Liver (tissue), 9 donors: ENCODE measurements around the gene QKI. TPM values are rescaled to one million over a fixed set of nuclear protein-coding genes. Genes with fewer than 3 reads are reported as not detected.

Experiments
- DNase-seq: peaks from one replicate; pipeline ENCODE4 v3.0.0-alpha.2; 2017; ENCODE audit warnings: low spot score
- H3K27ac ChIP-seq, 2 donors: one replicate each; pipeline ENCODE4 v1.7.0; 2013; ENCODE audit warnings: inconsistent platforms in 2 of 2, low read length in 2 of 2, control low read depth in 1 of 2, low read depth in 1 of 2, mild to moderate bottlenecking in 1 of 2
- H3K27me3 ChIP-seq, 4 donors: one replicate each; pipeline versions ENCODE4 v1.6.1 to v1.7.0; 2013; ENCODE audit warnings: low read length in 3 of 4, inconsistent platforms in 1 of 4, mild to moderate bottlenecking in 1 of 4, moderate library complexity in 1 of 4; ENCODE audit not compliant: control insufficient read depth in 4 of 4, insufficient read depth in 4 of 4
- H3K36me3 ChIP-seq, 4 donors: one replicate each; pipeline versions ENCODE4 v1.6.1 to v1.7.0; 2013; ENCODE audit warnings: low read length in 3 of 4, mild to moderate bottlenecking in 3 of 4, low read depth in 1 of 4, moderate library complexity in 1 of 4; ENCODE audit not compliant: control insufficient read depth in 4 of 4, insufficient read depth in 3 of 4
- H3K4me1 ChIP-seq, 4 donors: one replicate each; pipeline versions ENCODE4 v1.6.1 to v1.7.0; 2013; ENCODE audit warnings: low read length in 3 of 4, mild to moderate bottlenecking in 3 of 4, moderate library complexity in 1 of 4; ENCODE audit not compliant: control insufficient read depth in 4 of 4, insufficient read depth in 4 of 4
- H3K4me3 ChIP-seq, 3 donors: one replicate each; pipeline versions ENCODE4 v1.6.1 to v1.7.0; 2013; ENCODE audit warnings: low read length in 3 of 3, control low read depth in 1 of 3, low read depth in 1 of 3, mild to moderate bottlenecking in 1 of 3
- H3K9ac ChIP-seq, 2 donors: one replicate each; pipeline ENCODE4 v1.7.0; 2013; ENCODE audit warnings: low read length in 2 of 2, mild to moderate bottlenecking in 2 of 2, moderate library complexity in 2 of 2, control low read depth in 1 of 2, low read depth in 1 of 2
- H3K9me3 ChIP-seq, 4 donors: one replicate each; pipeline versions ENCODE4 v1.6.1 to v1.7.0; 2013; ENCODE audit warnings: low read length in 3 of 4; ENCODE audit not compliant: control insufficient read depth in 4 of 4
- EGR1 ChIP-seq, 2 donors: IDR thresholded peaks; 2 replicates each; pipeline ENCODE4 v1.6.1; 2016 to 2018; ENCODE audit warnings: antibody characterized with exemption in 2 of 2, low read depth in 2 of 2
- FOXA2 ChIP-seq: IDR thresholded peaks from 2 replicates; pipeline ENCODE4 v1.6.1; 2016; ENCODE audit warnings: antibody characterized with exemption
- GABPA ChIP-seq, 2 donors: IDR thresholded peaks in 1 of 2; conservative IDR thresholded peaks in 1 of 2; 2 replicates each; pipeline ENCODE4 v1.6.1; 2016; ENCODE audit warnings: antibody characterized with exemption in 2 of 2, mild to moderate bottlenecking in 1 of 2, moderate library complexity in 1 of 2
- HNF4A ChIP-seq, 2 donors: conservative IDR thresholded peaks; 2 replicates each; pipeline ENCODE4 v1.6.1; 2016; ENCODE audit warnings: antibody characterized with exemption in 2 of 2, mild to moderate bottlenecking in 2 of 2
- HNF4G ChIP-seq: IDR thresholded peaks from 2 replicates; pipeline ENCODE4 v1.6.1; 2016; ENCODE audit warnings: antibody characterized with exemption
- JUND ChIP-seq, 2 donors: IDR thresholded peaks; 2 replicates each; pipeline ENCODE4 v1.6.1; 2016; ENCODE audit warnings: antibody characterized with exemption in 2 of 2
- NR2F2 ChIP-seq: IDR thresholded peaks from 2 replicates; pipeline ENCODE4 v1.6.1; 2016; ENCODE audit warnings: antibody characterized with exemption
- RAD21 ChIP-seq, 2 donors: IDR thresholded peaks; 2 replicates each; pipeline ENCODE4 v1.6.1; 2016; ENCODE audit warnings: antibody characterized with exemption in 2 of 2, mild to moderate bottlenecking in 2 of 2
- RXRA ChIP-seq, 2 donors: IDR thresholded peaks; 2 replicates each; pipeline ENCODE4 v1.6.1; 2017 to 2018; ENCODE audit warnings: antibody characterized with exemption in 2 of 2, mild to moderate bottlenecking in 1 of 2
- SP1 ChIP-seq: IDR thresholded peaks from 2 replicates; pipeline ENCODE4 v1.6.1; 2018; ENCODE audit warnings: antibody characterized with exemption, mild to moderate bottlenecking
- TAF1 ChIP-seq: conservative IDR thresholded peaks from 2 replicates; pipeline ENCODE4 v1.6.1; 2016; ENCODE audit warnings: antibody characterized with exemption, mild to moderate bottlenecking
- WGBS: extraction: QIAGEN DNeasy Blood & Tissue Kit; methylation state at CpG from one replicate; pipeline ENCODE4 v1.1.7; 2013; 5-methylcytosine and 5-hydroxymethylcytosine counted together
- polyA plus RNA-seq, 2 donors: library from polyadenylated mRNA; stranded (reverse) in 1 of 2; unstranded in 1 of 2; fragments of 200-250 nt in 1 of 2; fragments of >200 nt in 1 of 2; fragmentation: Nextera tagmentation in 1 of 2; extraction: Ambion mirVana in 1 of 2; gene quantifications; one replicate each; pipeline versions ENCODE4 v1.2.1 to v1.2.3, GENCODE V29; 2013 to 2015
- total RNA-seq, 2 donors: library from RNA; depleted of rRNA; stranded (reverse); fragments of >200 nt; gene quantifications; one replicate each; pipeline ENCODE4 v1.2.3, GENCODE V29; 2014
- TF ChIP-seq, protein P1 (sequence below): IDR thresholded peaks from 2 replicates; pipeline ENCODE4 v1.6.1; 2016; ENCODE audit warnings: antibody characterized with exemption
- TF ChIP-seq, protein P2 (sequence below): fragments of 150-350 bp; IDR thresholded peaks from 2 replicates; pipeline ENCODE4 v1.5.1; 2017; ENCODE audit warnings: improper control_type of control experiment, low read depth, low read length; ENCODE audit not compliant: missing input control
- TF ChIP-seq, protein P3 (sequence below): IDR thresholded peaks from 2 replicates; pipeline ENCODE4 v1.6.1; 2016; ENCODE audit warnings: antibody characterized with exemption
- TF ChIP-seq, protein P4 (sequence below): IDR thresholded peaks from 2 replicates; pipeline ENCODE4 v1.6.1; 2016; ENCODE audit warnings: antibody characterized with exemption
- donor health status: healthy.
- donor health status: healthy.
- donor health status: healthy.
- donor health status: healthy.
- donor health status: healthy.

The QKI gene
- total and polyA plus RNA-seq, 4 donors: 22.7 to 97.0 (median 56.3) TPM

DNA sequence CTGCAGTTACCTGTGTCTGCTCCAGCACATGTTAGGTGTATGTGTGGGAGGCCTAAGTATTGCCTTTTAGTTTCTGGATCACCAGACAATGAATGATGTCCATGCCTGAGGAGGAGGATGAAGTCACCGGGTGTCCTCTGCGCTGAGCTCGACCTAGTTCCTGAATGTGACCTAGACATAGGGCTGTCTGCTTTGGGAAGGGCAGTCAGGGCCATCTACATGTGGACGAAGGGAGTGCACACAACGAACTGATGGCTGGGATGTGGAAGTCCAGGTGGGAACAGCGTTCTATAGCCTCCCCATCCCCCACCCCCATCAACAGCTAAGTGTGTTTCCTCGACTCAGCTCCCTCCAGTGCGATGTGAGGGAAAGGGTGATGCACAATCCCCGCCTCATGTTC lies 186.3 kb downstream of the QKI start:
- 82% methylated on average over 9 of the region's 9 CpGs for WGBS
- DNase-seq: no peak
- H3K4me1 ChIP-seq: peaks cover 3 to 20% (median 15%) of the 10 kb centered on the region in 4 donors
- no peak overlapping the region for H3K9ac ChIP-seq
- no peaks in the 10 kb centered on the region for H3K27me3 ChIP-seq
- no peaks in the 10 kb centered on the region for H3K9me3 ChIP-seq
- H3K27ac ChIP-seq: no peak overlapping the region
- H3K36me3 ChIP-seq: no peaks in the 10 kb centered on the region
- TF ChIP-seq NR2F2 (no peak), FOXA2 (no peak), HNF4G (no peak), EGR1 (IDR thresholded peaks at IDR 0.05; ENCODE audit: low read depth in 2 of 2) (no peak)
- TF ChIP-seq, protein P1, sequence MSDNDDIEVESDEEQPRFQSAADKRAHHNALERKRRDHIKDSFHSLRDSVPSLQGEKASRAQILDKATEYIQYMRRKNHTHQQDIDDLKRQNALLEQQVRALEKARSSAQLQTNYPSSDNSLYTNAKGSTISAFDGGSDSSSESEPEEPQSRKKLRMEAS: no peak
- H3K4me3 ChIP-seq: no peak overlapping the region

DNA sequence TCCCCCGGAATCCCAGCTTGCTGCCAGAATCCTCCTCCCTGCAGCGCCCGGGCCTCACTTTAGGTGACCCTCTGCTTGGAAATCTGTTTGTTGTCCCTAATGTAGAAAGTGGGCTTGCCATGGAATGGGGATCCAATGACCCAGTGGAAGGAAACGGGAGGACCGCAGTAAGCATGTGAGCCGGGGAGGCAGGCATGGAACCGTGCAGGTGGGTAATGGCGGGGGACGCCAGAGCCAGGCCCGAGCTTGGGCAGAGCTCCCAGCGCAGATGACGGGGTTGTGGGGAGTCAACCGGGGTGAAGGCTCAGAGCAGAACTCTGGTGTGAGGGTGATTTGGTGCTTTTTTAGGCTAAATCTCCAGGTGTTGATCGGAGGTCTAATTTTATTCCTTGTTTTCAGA lies 188.3 kb downstream of the QKI start:
- Histone ChIP-seq H3K4me3 (no peak overlapping the region), H3K27ac (no peak overlapping the region), H3K9me3 (no peaks in the 10 kb centered on the region), H3K36me3 (no peaks in the 10 kb centered on the region), H3K27me3 (no peaks in the 10 kb centered on the region), H3K9ac (no peak overlapping the region), H3K4me1 (peaks cover 3 to 13% (median 11%) of the 10 kb centered on the region in 4 donors)
- TF ChIP-seq, protein P1: no peak
- TF ChIP-seq TAF1 (no peak), NR2F2 (no peak), GABPA (IDR thresholded peaks at IDR 0.05 in 1 of 2, conservative IDR thresholded peaks at IDR 0.05 in 1 of 2) (no peak), RXRA (IDR thresholded peaks at IDR 0.05) (no peak), HNF4G (no peak), HNF4A (conservative IDR thresholded peaks at IDR 0.05) (no peak), SP1 (no peak), RAD21 (IDR thresholded peaks at IDR 0.05) (no peak)
- TF ChIP-seq, protein P2, sequence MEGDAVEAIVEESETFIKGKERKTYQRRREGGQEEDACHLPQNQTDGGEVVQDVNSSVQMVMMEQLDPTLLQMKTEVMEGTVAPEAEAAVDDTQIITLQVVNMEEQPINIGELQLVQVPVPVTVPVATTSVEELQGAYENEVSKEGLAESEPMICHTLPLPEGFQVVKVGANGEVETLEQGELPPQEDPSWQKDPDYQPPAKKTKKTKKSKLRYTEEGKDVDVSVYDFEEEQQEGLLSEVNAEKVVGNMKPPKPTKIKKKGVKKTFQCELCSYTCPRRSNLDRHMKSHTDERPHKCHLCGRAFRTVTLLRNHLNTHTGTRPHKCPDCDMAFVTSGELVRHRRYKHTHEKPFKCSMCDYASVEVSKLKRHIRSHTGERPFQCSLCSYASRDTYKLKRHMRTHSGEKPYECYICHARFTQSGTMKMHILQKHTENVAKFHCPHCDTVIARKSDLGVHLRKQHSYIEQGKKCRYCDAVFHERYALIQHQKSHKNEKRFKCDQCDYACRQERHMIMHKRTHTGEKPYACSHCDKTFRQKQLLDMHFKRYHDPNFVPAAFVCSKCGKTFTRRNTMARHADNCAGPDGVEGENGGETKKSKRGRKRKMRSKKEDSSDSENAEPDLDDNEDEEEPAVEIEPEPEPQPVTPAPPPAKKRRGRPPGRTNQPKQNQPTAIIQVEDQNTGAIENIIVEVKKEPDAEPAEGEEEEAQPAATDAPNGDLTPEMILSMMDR: no peak
- TF ChIP-seq, protein P3, sequence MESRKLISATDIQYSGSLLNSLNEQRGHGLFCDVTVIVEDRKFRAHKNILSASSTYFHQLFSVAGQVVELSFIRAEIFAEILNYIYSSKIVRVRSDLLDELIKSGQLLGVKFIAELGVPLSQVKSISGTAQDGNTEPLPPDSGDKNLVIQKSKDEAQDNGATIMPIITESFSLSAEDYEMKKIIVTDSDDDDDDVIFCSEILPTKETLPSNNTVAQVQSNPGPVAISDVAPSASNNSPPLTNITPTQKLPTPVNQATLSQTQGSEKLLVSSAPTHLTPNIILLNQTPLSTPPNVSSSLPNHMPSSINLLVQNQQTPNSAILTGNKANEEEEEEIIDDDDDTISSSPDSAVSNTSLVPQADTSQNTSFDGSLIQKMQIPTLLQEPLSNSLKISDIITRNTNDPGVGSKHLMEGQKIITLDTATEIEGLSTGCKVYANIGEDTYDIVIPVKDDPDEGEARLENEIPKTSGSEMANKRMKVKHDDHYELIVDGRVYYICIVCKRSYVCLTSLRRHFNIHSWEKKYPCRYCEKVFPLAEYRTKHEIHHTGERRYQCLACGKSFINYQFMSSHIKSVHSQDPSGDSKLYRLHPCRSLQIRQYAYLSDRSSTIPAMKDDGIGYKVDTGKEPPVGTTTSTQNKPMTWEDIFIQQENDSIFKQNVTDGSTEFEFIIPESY: no peak
- TF ChIP-seq, protein P4, sequence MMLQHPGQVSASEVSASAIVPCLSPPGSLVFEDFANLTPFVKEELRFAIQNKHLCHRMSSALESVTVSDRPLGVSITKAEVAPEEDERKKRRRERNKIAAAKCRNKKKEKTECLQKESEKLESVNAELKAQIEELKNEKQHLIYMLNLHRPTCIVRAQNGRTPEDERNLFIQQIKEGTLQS: no peak
- DNase-seq: no peak
- WGBS: 94% methylated on average over 14 of the region's 14 CpGs

DNA sequence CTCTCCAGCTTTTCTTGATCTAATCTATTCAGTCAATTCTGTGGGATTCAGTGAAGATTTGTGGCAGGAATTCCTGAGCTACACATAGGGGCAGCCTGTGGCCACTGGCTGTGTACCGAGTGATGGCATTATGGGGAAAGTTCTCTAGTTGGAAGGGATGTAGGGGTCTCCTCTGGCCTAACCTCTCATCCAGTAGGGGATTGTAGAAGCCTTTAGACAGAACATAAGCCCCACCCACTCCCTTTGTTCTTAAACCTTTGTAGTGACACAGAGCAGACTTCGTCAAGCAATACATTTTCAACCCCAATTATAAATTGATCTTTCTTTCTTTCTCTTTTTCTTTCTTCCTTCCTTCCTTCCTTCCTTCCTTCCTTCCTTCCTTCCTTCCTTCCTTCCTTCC lies 188.9 kb downstream of the QKI start:
- DNase-seq: no peak
- H3K9me3 ChIP-seq: no peaks in the 10 kb centered on the region
- H3K27ac ChIP-seq: no peak overlapping the region
- no peak overlapping the region for H3K9ac ChIP-seq
- H3K4me1 ChIP-seq: peaks cover 3 to 13% (median 11%) of the 10 kb centered on the region in 4 donors
- H3K4me3 ChIP-seq: no peak overlapping the region
- no peaks in the 10 kb centered on the region for H3K36me3 ChIP-seq
- no peaks in the 10 kb centered on the region for H3K27me3 ChIP-seq
- 90% methylated on average over 2 of the region's 2 CpGs for WGBS
- TF ChIP-seq SP1: no peak
- TF ChIP-seq RXRA (IDR thresholded peaks at IDR 0.05): no peak
- no peak for TF ChIP-seq HNF4G
- TF ChIP-seq, protein P1: no peak
- TF ChIP-seq, protein P4: no peak
- no peak for TF ChIP-seq FOXA2
- no peak for TF ChIP-seq JUND (IDR thresholded peaks at IDR 0.05)
- TF ChIP-seq TAF1: no peak
- TF ChIP-seq, protein P3: no peak
- TF ChIP-seq RAD21 (IDR thresholded peaks at IDR 0.05): no peak
